Stimulated activated memory B cell treated with anti-CD40 and anti-IgM and Interleukin-4, amounts not matched to agents 10 μg/mL and 1 μg/mL and 100 μg/mL, for 72 hours (primary cell): ENCODE results near the gene FAM13C.

Experiments
- ATAC-seq: fragments of 150-1000 bp; cut with Tn5 transposase; 2 replicates; pipeline ENCODE4 v1.10.0; 2021
- H3K27ac Mint-ChIP-seq: one replicate; pipeline ENCODE4 v1.8.0; 2022; ENCODE audit warnings: mild to moderate bottlenecking, mixed read lengths
- H3K27me3 Mint-ChIP-seq: one replicate; pipeline ENCODE4 v1.8.0; 2022; ENCODE audit warnings: mixed read lengths
- H3K36me3 Mint-ChIP-seq: one replicate; pipeline ENCODE4 v1.8.0; 2022; ENCODE audit warnings: mixed read lengths
- H3K4me1 Mint-ChIP-seq: one replicate; pipeline ENCODE4 v1.8.0; 2022; ENCODE audit warnings: mixed read lengths
- H3K4me3 Mint-ChIP-seq: one replicate; pipeline ENCODE4 v1.8.0; 2022; ENCODE audit warnings: mild to moderate bottlenecking, moderate library complexity, mixed read lengths
- H3K9me3 Mint-ChIP-seq: one replicate; pipeline ENCODE4 v1.8.0; 2022; ENCODE audit warnings: mixed read lengths

Gene FAM13C

DNA sequence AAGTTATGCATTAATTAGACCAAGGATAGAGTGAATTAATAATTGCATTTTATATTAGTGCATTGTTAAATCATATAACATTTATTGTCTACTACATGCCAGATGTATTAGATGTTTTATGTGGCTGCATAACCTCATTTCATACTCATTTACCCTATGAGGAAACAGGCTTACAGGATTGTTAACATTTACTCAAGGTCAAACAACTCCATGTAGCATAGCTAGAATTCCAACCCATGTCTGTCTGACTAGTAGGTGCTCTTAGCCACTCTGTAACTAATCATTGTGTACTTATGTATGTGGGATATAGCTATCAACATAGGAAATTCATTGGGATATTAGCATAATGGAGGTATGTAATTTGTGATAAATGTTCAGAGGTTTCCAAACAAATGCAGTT lies 139.6 kb downstream of the FAM13C start:
- Mint-ChIP-seq H3K27ac (no peak overlapping the region), H3K4me1 (no peaks in the 10 kb centered on the region), H3K9me3 (no peaks in the 10 kb centered on the region), H3K4me3 (no peak overlapping the region), H3K27me3 (no peaks in the 10 kb centered on the region), H3K36me3 (no peaks in the 10 kb centered on the region)
- ATAC-seq, result no peak

DNA sequence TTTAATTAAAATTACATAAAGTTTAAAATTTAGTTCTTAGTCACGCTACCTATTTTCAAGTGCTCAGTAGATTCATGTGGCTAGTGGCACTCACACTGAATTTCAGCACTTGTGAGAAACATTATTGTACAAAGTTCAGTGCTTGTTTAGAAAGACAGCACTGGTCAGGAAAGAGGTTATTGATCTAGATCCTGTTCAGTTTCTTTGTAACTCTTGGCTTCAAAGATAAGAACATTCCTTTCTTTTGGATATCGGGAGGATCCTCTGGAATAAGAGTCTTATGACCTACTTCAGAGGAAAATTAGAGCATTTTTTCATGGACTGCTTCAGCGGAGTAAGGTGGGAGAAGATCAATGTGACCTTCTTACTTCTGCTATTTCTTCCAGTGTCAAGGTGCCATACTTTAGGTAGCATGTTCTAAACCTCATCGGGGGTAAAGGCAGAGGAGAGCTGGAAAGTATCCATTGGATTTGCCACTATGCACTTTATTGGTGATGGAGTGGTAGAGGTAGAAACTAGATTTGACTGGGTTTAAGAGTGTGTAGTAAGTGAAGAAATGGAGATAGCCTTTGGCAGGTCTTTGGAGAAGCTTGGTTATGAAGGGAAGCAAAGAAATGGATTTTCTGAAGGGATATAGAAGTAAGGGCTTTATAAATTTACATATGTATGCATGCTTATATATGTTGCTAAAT lies 146.0 kb downstream of the FAM13C start:
- no peaks in the 10 kb centered on the region for H3K9me3 Mint-ChIP-seq
- ATAC-seq, result no peak
- H3K27ac Mint-ChIP-seq, result no peak overlapping the region
- no peak overlapping the region for H3K4me3 Mint-ChIP-seq
- H3K27me3 Mint-ChIP-seq, result no peaks in the 10 kb centered on the region
- no peaks in the 10 kb centered on the region for H3K36me3 Mint-ChIP-seq
- H3K4me1 Mint-ChIP-seq, result no peaks in the 10 kb centered on the region

DNA sequence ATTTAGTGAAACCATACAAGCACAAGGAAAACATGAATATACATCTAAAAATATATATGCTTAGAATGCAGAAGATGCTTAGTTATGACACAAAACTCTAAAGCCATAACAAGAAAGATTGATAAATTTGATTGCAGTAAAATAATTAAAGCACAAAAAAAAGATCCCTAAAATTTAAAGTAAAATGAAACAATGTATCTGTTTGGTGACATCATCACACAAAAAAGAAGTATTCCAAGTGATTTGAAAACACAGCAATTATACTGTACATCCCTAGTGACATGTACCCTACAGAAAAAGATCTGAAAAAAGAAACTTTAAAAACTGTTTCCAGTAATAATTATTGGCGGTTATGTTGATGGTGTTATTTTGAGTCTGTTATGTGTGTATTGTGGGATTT lies 148.2 kb downstream of the FAM13C start:
- Mint-ChIP-seq H3K36me3 (no peaks in the 10 kb centered on the region), H3K4me1 (no peaks in the 10 kb centered on the region), H3K9me3 (no peaks in the 10 kb centered on the region), H3K4me3 (no peak overlapping the region), H3K27me3 (no peaks in the 10 kb centered on the region), H3K27ac (no peak overlapping the region)
- no peak for ATAC-seq

DNA sequence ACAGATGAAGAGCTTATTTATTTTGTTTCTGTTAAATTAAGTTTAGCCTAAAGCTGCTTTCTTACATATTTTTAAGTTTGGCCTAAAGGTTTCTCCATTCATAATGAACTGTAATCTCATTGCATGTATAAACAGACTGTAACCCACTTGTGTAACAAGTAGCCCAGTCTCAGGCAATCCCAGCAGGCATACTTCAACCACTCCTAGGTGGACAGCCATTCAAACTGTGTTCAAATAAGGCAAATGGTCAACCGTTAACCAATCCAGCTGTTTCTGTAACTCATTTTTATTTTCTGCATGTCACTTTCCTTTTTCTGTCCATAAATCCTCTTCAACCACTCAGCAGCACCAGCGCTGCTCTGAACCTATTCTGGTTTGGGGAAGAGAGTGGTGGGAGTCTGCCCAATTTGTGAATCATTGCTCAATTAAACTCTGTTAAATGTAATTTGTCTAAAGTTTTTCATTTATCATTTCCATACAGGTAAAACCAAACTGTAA lies 150.0 kb downstream of the FAM13C start:
- Mint-ChIP-seq H3K9me3 (no peaks in the 10 kb centered on the region), H3K36me3 (no peaks in the 10 kb centered on the region)
- ATAC-seq, result no peak

DNA sequence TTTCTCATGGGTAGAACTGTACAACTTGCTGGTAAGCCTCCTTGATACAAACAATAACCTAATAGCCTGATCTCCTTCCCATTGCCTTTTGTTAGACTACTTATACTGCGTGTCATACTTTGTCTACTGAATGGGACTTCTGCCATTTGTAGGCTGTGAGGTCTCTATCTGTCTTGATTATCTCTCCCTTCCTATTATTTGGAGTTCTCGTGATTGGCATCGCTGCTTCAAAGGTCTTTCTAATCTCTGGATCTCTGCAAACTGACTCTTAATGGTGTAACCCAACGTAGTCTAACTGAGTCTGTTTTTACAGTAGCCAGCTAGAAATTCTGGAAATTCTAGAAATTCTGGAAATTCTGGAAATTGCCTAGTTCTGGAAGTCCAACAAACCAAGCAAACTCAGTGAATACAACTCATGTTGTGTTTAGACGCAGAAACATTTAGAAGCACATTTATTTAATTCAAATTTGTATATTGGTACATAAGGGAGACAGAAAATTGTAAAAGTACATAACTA lies 156.1 kb downstream of the FAM13C start:
- Mint-ChIP-seq H3K4me1 (no peaks in the 10 kb centered on the region), H3K4me3 (no peak overlapping the region), H3K27ac (no peak overlapping the region), H3K27me3 (no peaks in the 10 kb centered on the region), H3K9me3 (no peaks in the 10 kb centered on the region), H3K36me3 (no peaks in the 10 kb centered on the region)
- ATAC-seq, result no peak

More for the DNA sequence above, 150.0 kb downstream of the FAM13C start:
- H3K27ac Mint-ChIP-seq, result no peak overlapping the region
- H3K27me3 Mint-ChIP-seq, result no peaks in the 10 kb centered on the region
- no peak overlapping the region for H3K4me3 Mint-ChIP-seq
- H3K4me1 Mint-ChIP-seq, result no peaks in the 10 kb centered on the region
